Liver (tissue), 9 donors: Measurements from ENCODE around the gene CREB5. TPM values are rescaled to one million over a fixed set of nuclear protein-coding genes. Genes with fewer than 3 reads are reported as not detected.

Experiments used
- DNase-seq: peaks from one replicate; pipeline ENCODE4 v3.0.0-alpha.2; 2017; ENCODE audit warnings: low spot score
- H3K27ac ChIP-seq, 2 donors: one replicate each; pipeline ENCODE4 v1.7.0; 2013; ENCODE audit warnings: inconsistent platforms in 2 of 2, low read length in 2 of 2, control low read depth in 1 of 2, low read depth in 1 of 2, mild to moderate bottlenecking in 1 of 2
- H3K27me3 ChIP-seq, 4 donors: one replicate each; pipeline versions ENCODE4 v1.6.1 to v1.7.0; 2013; ENCODE audit warnings: low read length in 3 of 4, inconsistent platforms in 1 of 4, mild to moderate bottlenecking in 1 of 4, moderate library complexity in 1 of 4; ENCODE audit not compliant: control insufficient read depth in 4 of 4, insufficient read depth in 4 of 4
- H3K36me3 ChIP-seq, 4 donors: one replicate each; pipeline versions ENCODE4 v1.6.1 to v1.7.0; 2013; ENCODE audit warnings: low read length in 3 of 4, mild to moderate bottlenecking in 3 of 4, low read depth in 1 of 4, moderate library complexity in 1 of 4; ENCODE audit not compliant: control insufficient read depth in 4 of 4, insufficient read depth in 3 of 4
- H3K4me1 ChIP-seq, 4 donors: one replicate each; pipeline versions ENCODE4 v1.6.1 to v1.7.0; 2013; ENCODE audit warnings: low read length in 3 of 4, mild to moderate bottlenecking in 3 of 4, moderate library complexity in 1 of 4; ENCODE audit not compliant: control insufficient read depth in 4 of 4, insufficient read depth in 4 of 4
- H3K4me3 ChIP-seq, 3 donors: one replicate each; pipeline versions ENCODE4 v1.6.1 to v1.7.0; 2013; ENCODE audit warnings: low read length in 3 of 3, control low read depth in 1 of 3, low read depth in 1 of 3, mild to moderate bottlenecking in 1 of 3
- H3K9ac ChIP-seq, 2 donors: one replicate each; pipeline ENCODE4 v1.7.0; 2013; ENCODE audit warnings: low read length in 2 of 2, mild to moderate bottlenecking in 2 of 2, moderate library complexity in 2 of 2, control low read depth in 1 of 2, low read depth in 1 of 2
- H3K9me3 ChIP-seq, 4 donors: one replicate each; pipeline versions ENCODE4 v1.6.1 to v1.7.0; 2013; ENCODE audit warnings: low read length in 3 of 4; ENCODE audit not compliant: control insufficient read depth in 4 of 4
- EGR1 ChIP-seq, 2 donors: IDR thresholded peaks; 2 replicates each; pipeline ENCODE4 v1.6.1; 2016 to 2018; ENCODE audit warnings: antibody characterized with exemption in 2 of 2, low read depth in 2 of 2
- FOXA1 ChIP-seq: IDR thresholded peaks from 2 replicates; pipeline ENCODE4 v1.6.1; 2016; ENCODE audit warnings: antibody characterized with exemption
- FOXA2 ChIP-seq: IDR thresholded peaks from 2 replicates; pipeline ENCODE4 v1.6.1; 2016; ENCODE audit warnings: antibody characterized with exemption
- GABPA ChIP-seq, 2 donors: IDR thresholded peaks in 1 of 2; conservative IDR thresholded peaks in 1 of 2; 2 replicates each; pipeline ENCODE4 v1.6.1; 2016; ENCODE audit warnings: antibody characterized with exemption in 2 of 2, mild to moderate bottlenecking in 1 of 2, moderate library complexity in 1 of 2
- HNF4A ChIP-seq, 2 donors: conservative IDR thresholded peaks; 2 replicates each; pipeline ENCODE4 v1.6.1; 2016; ENCODE audit warnings: antibody characterized with exemption in 2 of 2, mild to moderate bottlenecking in 2 of 2
- HNF4G ChIP-seq: IDR thresholded peaks from 2 replicates; pipeline ENCODE4 v1.6.1; 2016; ENCODE audit warnings: antibody characterized with exemption
- JUND ChIP-seq, 2 donors: IDR thresholded peaks; 2 replicates each; pipeline ENCODE4 v1.6.1; 2016; ENCODE audit warnings: antibody characterized with exemption in 2 of 2
- NR2F2 ChIP-seq: IDR thresholded peaks from 2 replicates; pipeline ENCODE4 v1.6.1; 2016; ENCODE audit warnings: antibody characterized with exemption
- RAD21 ChIP-seq, 2 donors: IDR thresholded peaks; 2 replicates each; pipeline ENCODE4 v1.6.1; 2016; ENCODE audit warnings: antibody characterized with exemption in 2 of 2, mild to moderate bottlenecking in 2 of 2
- REST ChIP-seq: IDR thresholded peaks from 2 replicates; pipeline ENCODE4 v1.6.1; 2016; ENCODE audit warnings: antibody characterized with exemption, mild to moderate bottlenecking
- RXRA ChIP-seq, 2 donors: IDR thresholded peaks; 2 replicates each; pipeline ENCODE4 v1.6.1; 2017 to 2018; ENCODE audit warnings: antibody characterized with exemption in 2 of 2, mild to moderate bottlenecking in 1 of 2
- SP1 ChIP-seq: IDR thresholded peaks from 2 replicates; pipeline ENCODE4 v1.6.1; 2018; ENCODE audit warnings: antibody characterized with exemption, mild to moderate bottlenecking
- TAF1 ChIP-seq: conservative IDR thresholded peaks from 2 replicates; pipeline ENCODE4 v1.6.1; 2016; ENCODE audit warnings: antibody characterized with exemption, mild to moderate bottlenecking
- YY1 ChIP-seq: IDR thresholded peaks from 2 replicates; pipeline ENCODE4 v1.6.1; 2016; ENCODE audit warnings: antibody characterized with exemption, mild to moderate bottlenecking
- ZBTB33 ChIP-seq: IDR thresholded peaks from 2 replicates; pipeline ENCODE4 v1.6.1; 2016; ENCODE audit warnings: antibody characterized with exemption
- WGBS: extraction: QIAGEN DNeasy Blood & Tissue Kit; methylation state at CpG from one replicate; pipeline ENCODE4 v1.1.7; 2013; 5-methylcytosine and 5-hydroxymethylcytosine counted together
- polyA plus RNA-seq, 2 donors: library from polyadenylated mRNA; stranded (reverse) in 1 of 2; unstranded in 1 of 2; fragments of 200-250 nt in 1 of 2; fragments of >200 nt in 1 of 2; fragmentation: Nextera tagmentation in 1 of 2; extraction: Ambion mirVana in 1 of 2; gene quantifications; one replicate each; pipeline versions ENCODE4 v1.2.1 to v1.2.3, GENCODE V29; 2013 to 2015
- total RNA-seq, 2 donors: library from RNA; depleted of rRNA; stranded (reverse); fragments of >200 nt; gene quantifications; one replicate each; pipeline ENCODE4 v1.2.3, GENCODE V29; 2014
- TF ChIP-seq, protein P1 (sequence below): fragments of 150-350 bp; IDR thresholded peaks from 2 replicates; pipeline ENCODE4 v1.5.1; 2017; ENCODE audit warnings: improper control_type of control experiment, low read depth, low read length; ENCODE audit not compliant: missing input control
- TF ChIP-seq, protein P2 (sequence below): IDR thresholded peaks from 2 replicates; pipeline ENCODE4 v1.6.1; 2016; ENCODE audit warnings: antibody characterized with exemption
- TF ChIP-seq, protein P3 (sequence below): IDR thresholded peaks from 2 replicates; pipeline ENCODE4 v1.6.1; 2016; ENCODE audit warnings: antibody characterized with exemption
- donor health status: healthy.
- donor health status: healthy.
- donor health status: healthy.
- donor health status: healthy.
- donor health status: healthy.

Gene CREB5
- total and polyA plus RNA-seq, 4 donors: 0.25 to 0.92 (median 0.67) TPM

DNA sequence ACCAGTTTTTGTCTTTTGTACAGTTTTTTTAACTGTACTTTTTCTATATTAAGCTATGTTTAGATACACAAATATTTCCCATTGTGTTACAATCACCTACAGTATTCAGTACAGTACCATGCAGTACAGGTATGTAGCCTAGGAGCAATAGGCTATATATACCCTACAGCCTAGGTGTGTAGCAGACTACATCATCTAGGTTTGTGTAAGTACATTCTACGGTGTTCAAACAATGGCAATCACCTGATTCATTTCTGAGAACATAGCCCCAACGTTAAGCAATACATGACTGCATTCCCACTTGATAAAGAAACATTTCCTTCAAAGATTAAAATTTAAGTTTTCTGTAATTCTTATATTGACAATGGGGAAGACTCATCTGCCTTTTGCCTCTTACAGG lies 456.4 kb downstream of the CREB5 start:
- Histone ChIP-seq H3K27me3 (no peaks in the 10 kb centered on the region), H3K9ac (no peak overlapping the region), H3K4me1 (no peaks in the 10 kb centered on the region), H3K36me3 (no peaks in the 10 kb centered on the region), H3K4me3 (no peak overlapping the region), H3K27ac (no peak overlapping the region), H3K9me3 (no peaks in the 10 kb centered on the region)
- TF ChIP-seq HNF4G (no peak), JUND (IDR thresholded peaks at IDR 0.05) (no peak), SP1 (no peak), NR2F2 (no peak), YY1 (no peak), ZBTB33 (no peak), GABPA (IDR thresholded peaks at IDR 0.05 in 1 of 2, conservative IDR thresholded peaks at IDR 0.05 in 1 of 2) (no peak), EGR1 (IDR thresholded peaks at IDR 0.05; ENCODE audit: low read depth in 2 of 2) (no peak), HNF4A (conservative IDR thresholded peaks at IDR 0.05) (no peak), RAD21 (IDR thresholded peaks at IDR 0.05) (no peak), REST (no peak), FOXA2 (no peak), RXRA (IDR thresholded peaks at IDR 0.05) (no peak)
- TF ChIP-seq, protein P1, sequence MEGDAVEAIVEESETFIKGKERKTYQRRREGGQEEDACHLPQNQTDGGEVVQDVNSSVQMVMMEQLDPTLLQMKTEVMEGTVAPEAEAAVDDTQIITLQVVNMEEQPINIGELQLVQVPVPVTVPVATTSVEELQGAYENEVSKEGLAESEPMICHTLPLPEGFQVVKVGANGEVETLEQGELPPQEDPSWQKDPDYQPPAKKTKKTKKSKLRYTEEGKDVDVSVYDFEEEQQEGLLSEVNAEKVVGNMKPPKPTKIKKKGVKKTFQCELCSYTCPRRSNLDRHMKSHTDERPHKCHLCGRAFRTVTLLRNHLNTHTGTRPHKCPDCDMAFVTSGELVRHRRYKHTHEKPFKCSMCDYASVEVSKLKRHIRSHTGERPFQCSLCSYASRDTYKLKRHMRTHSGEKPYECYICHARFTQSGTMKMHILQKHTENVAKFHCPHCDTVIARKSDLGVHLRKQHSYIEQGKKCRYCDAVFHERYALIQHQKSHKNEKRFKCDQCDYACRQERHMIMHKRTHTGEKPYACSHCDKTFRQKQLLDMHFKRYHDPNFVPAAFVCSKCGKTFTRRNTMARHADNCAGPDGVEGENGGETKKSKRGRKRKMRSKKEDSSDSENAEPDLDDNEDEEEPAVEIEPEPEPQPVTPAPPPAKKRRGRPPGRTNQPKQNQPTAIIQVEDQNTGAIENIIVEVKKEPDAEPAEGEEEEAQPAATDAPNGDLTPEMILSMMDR: no peak
- TF ChIP-seq, protein P2, sequence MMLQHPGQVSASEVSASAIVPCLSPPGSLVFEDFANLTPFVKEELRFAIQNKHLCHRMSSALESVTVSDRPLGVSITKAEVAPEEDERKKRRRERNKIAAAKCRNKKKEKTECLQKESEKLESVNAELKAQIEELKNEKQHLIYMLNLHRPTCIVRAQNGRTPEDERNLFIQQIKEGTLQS: no peak
- no peak for DNase-seq
- WGBS: 79% methylated on average over 2 of the region's 2 CpGs

- Histone ChIP-seq H3K27me3 (no peaks in the 10 kb centered on the region), H3K9me3 (no peaks in the 10 kb centered on the region), H3K4me3 (no peak overlapping the region), H3K36me3 (no peaks in the 10 kb centered on the region), H3K4me1 (no peaks in the 10 kb centered on the region), H3K27ac (no peak overlapping the region), H3K9ac (no peak overlapping the region)
- TF ChIP-seq, protein P2: no peak
- TF ChIP-seq HNF4G: no peak
- no peak for TF ChIP-seq REST
- TF ChIP-seq FOXA1: no peak
- TF ChIP-seq, protein P3, sequence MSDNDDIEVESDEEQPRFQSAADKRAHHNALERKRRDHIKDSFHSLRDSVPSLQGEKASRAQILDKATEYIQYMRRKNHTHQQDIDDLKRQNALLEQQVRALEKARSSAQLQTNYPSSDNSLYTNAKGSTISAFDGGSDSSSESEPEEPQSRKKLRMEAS: no peak
- no peak for TF ChIP-seq EGR1 (IDR thresholded peaks at IDR 0.05; ENCODE audit: low read depth in 2 of 2)
- TF ChIP-seq, protein P1: no peak
- TF ChIP-seq RXRA (IDR thresholded peaks at IDR 0.05): no peak
- TF ChIP-seq JUND (IDR thresholded peaks at IDR 0.05): no peak
- no peak for TF ChIP-seq YY1
- no peak for TF ChIP-seq TAF1
- no peak for TF ChIP-seq FOXA2
- TF ChIP-seq NR2F2: no peak
- no peak for TF ChIP-seq RAD21 (IDR thresholded peaks at IDR 0.05)
- DNase-seq: no peak
- WGBS: 95% methylated on average over 2 of the region's 2 CpGs
Measured at GRCh38 chr7:28871077-28871476, 458.8 kb downstream of the CREB5 start.
